Neural cell (in vitro differentiated cells): ENCODE results near the gene PIK3R3. TPM values are rescaled to one million over a fixed set of nuclear protein-coding genes. Genes with fewer than 3 reads are reported as not detected.

Experiments
- H2AFZ ChIP-seq: fragments of 200-600, 300-800 bp; sonication (generic), shearing (Covaris generic); 2 replicates; pipeline ENCODE4 v1.6.0; 2014; ENCODE audit warnings: low read depth, mild to moderate bottlenecking, antibody characterized with exemption, low read length, moderate library complexity
- H3F3A ChIP-seq: fragments of 200-600 bp; shearing (Covaris generic); 2 replicates; pipeline ENCODE4 v1.6.1; 2016; ENCODE audit warnings: mild to moderate bottlenecking, moderate library complexity, mixed read lengths, antibody characterized with exemption, low read length; ENCODE audit not compliant: insufficient read depth, poor library complexity, severe bottlenecking
- H3K27ac ChIP-seq: fragments of 200-600, 300-800 bp; sonication (generic), shearing (Covaris generic); 2 replicates; pipeline ENCODE4 v1.5.1; 2014; ENCODE audit warnings: mild to moderate bottlenecking, low read length, moderate library complexity
- H3K27me3 ChIP-seq: fragments of 300-800, 200-600 bp; sonication (generic), shearing (Covaris generic); 2 replicates; pipeline ENCODE4 v1.6.0; 2014; ENCODE audit warnings: mild to moderate bottlenecking, low read depth, low read length, moderate library complexity; ENCODE audit not compliant: insufficient read depth
- H3K36me3 ChIP-seq: fragments of 300-800, 200-600 bp; sonication (generic), shearing (Covaris generic); 2 replicates; pipeline ENCODE4 v1.5.1; 2014; ENCODE audit warnings: mild to moderate bottlenecking, antibody characterized with exemption, low read length, moderate library complexity; ENCODE audit not compliant: insufficient read depth
- H3K4me2 ChIP-seq: fragments of 300-800, 200-600 bp; sonication (generic), shearing (Covaris generic); 2 replicates; pipeline ENCODE4 v1.6.0; 2014; ENCODE audit warnings: mild to moderate bottlenecking, low read length
- H3K4me3 ChIP-seq: fragments of 300-800, 200-600 bp; sonication (generic), shearing (Covaris generic); 2 replicates; pipeline ENCODE4 v1.5.1; 2014; ENCODE audit warnings: mild to moderate bottlenecking, low read length, moderate library complexity
- H3K79me2 ChIP-seq: fragments of 200-600 bp; shearing (Covaris generic); replicated peaks from 2 replicates; pipeline ENCODE4 v1.6.0; 2014; ENCODE audit warnings: mild to moderate bottlenecking, low read length, moderate library complexity; ENCODE audit not compliant: insufficient read depth
- H3K9ac ChIP-seq: fragments of 300-800, 200-600 bp; sonication (generic), shearing (Covaris generic); 2 replicates; pipeline ENCODE4 v1.6.1; 2016; ENCODE audit warnings: mild to moderate bottlenecking, low read length, mixed read lengths
- H3K9me2 ChIP-seq: fragments of 200-600 bp; shearing (Covaris generic); 2 replicates; pipeline ENCODE4 v1.6.1; 2016; ENCODE audit warnings: mild to moderate bottlenecking, low read length, mixed read lengths; ENCODE audit not compliant: insufficient read depth
- H3K9me3 ChIP-seq: fragments of 200-600, 300-800 bp; sonication (generic), shearing (Covaris generic); 2 replicates; pipeline ENCODE4 v1.6.1; 2016; ENCODE audit warnings: mild to moderate bottlenecking, mixed run types, low read length, moderate library complexity, mixed read lengths
- H4K20me1 ChIP-seq: fragments of 200-600 bp; shearing (Covaris generic); 2 replicates; pipeline ENCODE4 v1.6.1; 2016; ENCODE audit warnings: mild to moderate bottlenecking, mixed run types; ENCODE audit not compliant: insufficient read depth
- EP300 ChIP-seq: fragments of 450-650 bp; conservative IDR thresholded peaks from 2 replicates; pipeline ENCODE4 v1.6.1; 2014; ENCODE audit warnings: antibody characterized with exemption, mild to moderate bottlenecking, moderate library complexity; ENCODE audit not compliant: poor library complexity, severe bottlenecking
- EZH2 ChIP-seq: fragments of 200-600, 300-800 bp; shearing (Covaris generic), sonication (generic); IDR thresholded peaks from 2 replicates; pipeline ENCODE4 v1.6.1; 2014; ENCODE audit warnings: antibody characterized with exemption, low read length, borderline replicate concordance, mild to moderate bottlenecking; ENCODE audit not compliant: insufficient read depth, poor library complexity, severe bottlenecking
- MXI1 ChIP-seq: fragments of 450-650 bp; conservative IDR thresholded peaks from 2 replicates; pipeline ENCODE4 v1.6.1; 2014; ENCODE audit warnings: antibody characterized with exemption, mild to moderate bottlenecking; ENCODE audit not compliant: poor library complexity, severe bottlenecking
- POLR2AphosphoS5 ChIP-seq: IDR thresholded peaks from 2 replicates; pipeline ENCODE4 v1.6.1; 2012
- RAD21 ChIP-seq: fragments of 450-650 bp; conservative IDR thresholded peaks from 2 replicates; pipeline ENCODE4 v1.6.1; 2014; ENCODE audit warnings: antibody characterized with exemption, mild to moderate bottlenecking, moderate library complexity
- SMC3 ChIP-seq: fragments of 450-650 bp; conservative IDR thresholded peaks from 2 replicates; pipeline ENCODE4 v1.6.1; 2014; ENCODE audit warnings: antibody characterized with exemption, mild to moderate bottlenecking, moderate library complexity; ENCODE audit not compliant: poor library complexity
- TAF1 ChIP-seq: IDR thresholded peaks from 2 replicates; pipeline ENCODE4 v1.6.1; 2012; ENCODE audit warnings: low read depth
- polyA plus RNA-seq: library from polyadenylated mRNA; depleted of rRNA; stranded (reverse); fragments of >200 nt; gene quantifications from 2 replicates; pipeline ENCODE4 v1.2.3, GENCODE V29; 2014
- TF ChIP-seq, protein P1 (sequence below): IDR thresholded peaks from 2 replicates; pipeline ENCODE4 v1.6.1; 2012; ENCODE audit warnings: borderline replicate concordance
- TF ChIP-seq, protein P2 (sequence below): fragments of 450-650 bp; IDR thresholded peaks from 2 replicates; pipeline ENCODE4 v1.5.1; 2014; ENCODE audit warnings: antibody characterized with exemption, mild to moderate bottlenecking, moderate library complexity; ENCODE audit not compliant: poor library complexity, severe bottlenecking

PIK3R3 gene
- polyA plus RNA-seq, 1 donor from 2014 or later, result 119 TPM

DNA sequence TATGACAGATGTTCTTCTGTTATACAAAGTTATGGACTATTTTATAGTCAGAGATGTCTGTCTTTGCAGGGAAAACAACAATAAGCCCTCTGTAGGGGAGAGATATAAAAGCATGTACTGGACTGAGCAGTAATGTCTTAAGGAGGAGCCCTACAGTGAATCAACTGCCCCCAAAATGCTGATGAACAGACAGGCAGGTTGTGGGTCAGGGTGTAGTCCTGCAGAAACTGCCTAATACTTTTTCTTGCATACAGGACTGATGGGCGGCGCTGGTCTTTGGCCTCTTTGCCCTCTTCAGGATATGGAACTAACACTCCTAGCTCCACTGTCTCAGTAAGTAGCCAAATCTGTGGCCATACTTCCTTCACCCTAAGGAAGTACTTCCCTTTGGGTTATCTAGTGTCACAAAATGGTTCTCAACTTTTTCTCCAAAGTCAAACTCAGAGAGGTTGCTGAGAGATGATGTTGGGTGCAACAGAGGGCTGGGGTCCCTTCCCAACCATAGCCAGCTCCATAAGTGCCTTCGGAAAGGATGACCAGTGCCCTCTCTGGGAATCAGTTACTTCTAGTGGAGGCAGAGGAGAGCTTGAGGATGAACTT lies 129.8 kb downstream of the PIK3R3 start:
- Histone ChIP-seq H3K27me3 (no peaks in the 10 kb centered on the region), H3K4me2 (no peak overlapping the region), H3K27ac (no peak overlapping the region), H3K9me2 (no peaks in the 10 kb centered on the region), H3K36me3 (peaks cover 5% of the 10 kb centered on the region), H3K9ac (no peak overlapping the region), H3K4me3 (no peak overlapping the region), H2AFZ (no peak overlapping the region), H3K79me2 (no peaks in the 10 kb centered on the region), H3K9me3 (no peaks in the 10 kb centered on the region), H4K20me1 (no peaks in the 10 kb centered on the region), H3F3A (no peaks in the 10 kb centered on the region)
- no peak for TF ChIP-seq EZH2
- TF ChIP-seq EP300, result no peak
- TF ChIP-seq RAD21, result no peak
- no peak for TF ChIP-seq SMC3
- TF ChIP-seq, protein P1, sequence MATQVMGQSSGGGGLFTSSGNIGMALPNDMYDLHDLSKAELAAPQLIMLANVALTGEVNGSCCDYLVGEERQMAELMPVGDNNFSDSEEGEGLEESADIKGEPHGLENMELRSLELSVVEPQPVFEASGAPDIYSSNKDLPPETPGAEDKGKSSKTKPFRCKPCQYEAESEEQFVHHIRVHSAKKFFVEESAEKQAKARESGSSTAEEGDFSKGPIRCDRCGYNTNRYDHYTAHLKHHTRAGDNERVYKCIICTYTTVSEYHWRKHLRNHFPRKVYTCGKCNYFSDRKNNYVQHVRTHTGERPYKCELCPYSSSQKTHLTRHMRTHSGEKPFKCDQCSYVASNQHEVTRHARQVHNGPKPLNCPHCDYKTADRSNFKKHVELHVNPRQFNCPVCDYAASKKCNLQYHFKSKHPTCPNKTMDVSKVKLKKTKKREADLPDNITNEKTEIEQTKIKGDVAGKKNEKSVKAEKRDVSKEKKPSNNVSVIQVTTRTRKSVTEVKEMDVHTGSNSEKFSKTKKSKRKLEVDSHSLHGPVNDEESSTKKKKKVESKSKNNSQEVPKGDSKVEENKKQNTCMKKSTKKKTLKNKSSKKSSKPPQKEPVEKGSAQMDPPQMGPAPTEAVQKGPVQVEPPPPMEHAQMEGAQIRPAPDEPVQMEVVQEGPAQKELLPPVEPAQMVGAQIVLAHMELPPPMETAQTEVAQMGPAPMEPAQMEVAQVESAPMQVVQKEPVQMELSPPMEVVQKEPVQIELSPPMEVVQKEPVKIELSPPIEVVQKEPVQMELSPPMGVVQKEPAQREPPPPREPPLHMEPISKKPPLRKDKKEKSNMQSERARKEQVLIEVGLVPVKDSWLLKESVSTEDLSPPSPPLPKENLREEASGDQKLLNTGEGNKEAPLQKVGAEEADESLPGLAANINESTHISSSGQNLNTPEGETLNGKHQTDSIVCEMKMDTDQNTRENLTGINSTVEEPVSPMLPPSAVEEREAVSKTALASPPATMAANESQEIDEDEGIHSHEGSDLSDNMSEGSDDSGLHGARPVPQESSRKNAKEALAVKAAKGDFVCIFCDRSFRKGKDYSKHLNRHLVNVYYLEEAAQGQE, result no peak
- TF ChIP-seq TAF1, result no peak
- TF ChIP-seq POLR2AphosphoS5, result no peak
- TF ChIP-seq, protein P2, sequence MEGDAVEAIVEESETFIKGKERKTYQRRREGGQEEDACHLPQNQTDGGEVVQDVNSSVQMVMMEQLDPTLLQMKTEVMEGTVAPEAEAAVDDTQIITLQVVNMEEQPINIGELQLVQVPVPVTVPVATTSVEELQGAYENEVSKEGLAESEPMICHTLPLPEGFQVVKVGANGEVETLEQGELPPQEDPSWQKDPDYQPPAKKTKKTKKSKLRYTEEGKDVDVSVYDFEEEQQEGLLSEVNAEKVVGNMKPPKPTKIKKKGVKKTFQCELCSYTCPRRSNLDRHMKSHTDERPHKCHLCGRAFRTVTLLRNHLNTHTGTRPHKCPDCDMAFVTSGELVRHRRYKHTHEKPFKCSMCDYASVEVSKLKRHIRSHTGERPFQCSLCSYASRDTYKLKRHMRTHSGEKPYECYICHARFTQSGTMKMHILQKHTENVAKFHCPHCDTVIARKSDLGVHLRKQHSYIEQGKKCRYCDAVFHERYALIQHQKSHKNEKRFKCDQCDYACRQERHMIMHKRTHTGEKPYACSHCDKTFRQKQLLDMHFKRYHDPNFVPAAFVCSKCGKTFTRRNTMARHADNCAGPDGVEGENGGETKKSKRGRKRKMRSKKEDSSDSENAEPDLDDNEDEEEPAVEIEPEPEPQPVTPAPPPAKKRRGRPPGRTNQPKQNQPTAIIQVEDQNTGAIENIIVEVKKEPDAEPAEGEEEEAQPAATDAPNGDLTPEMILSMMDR, result no peak
- TF ChIP-seq MXI1, result no peak

DNA sequence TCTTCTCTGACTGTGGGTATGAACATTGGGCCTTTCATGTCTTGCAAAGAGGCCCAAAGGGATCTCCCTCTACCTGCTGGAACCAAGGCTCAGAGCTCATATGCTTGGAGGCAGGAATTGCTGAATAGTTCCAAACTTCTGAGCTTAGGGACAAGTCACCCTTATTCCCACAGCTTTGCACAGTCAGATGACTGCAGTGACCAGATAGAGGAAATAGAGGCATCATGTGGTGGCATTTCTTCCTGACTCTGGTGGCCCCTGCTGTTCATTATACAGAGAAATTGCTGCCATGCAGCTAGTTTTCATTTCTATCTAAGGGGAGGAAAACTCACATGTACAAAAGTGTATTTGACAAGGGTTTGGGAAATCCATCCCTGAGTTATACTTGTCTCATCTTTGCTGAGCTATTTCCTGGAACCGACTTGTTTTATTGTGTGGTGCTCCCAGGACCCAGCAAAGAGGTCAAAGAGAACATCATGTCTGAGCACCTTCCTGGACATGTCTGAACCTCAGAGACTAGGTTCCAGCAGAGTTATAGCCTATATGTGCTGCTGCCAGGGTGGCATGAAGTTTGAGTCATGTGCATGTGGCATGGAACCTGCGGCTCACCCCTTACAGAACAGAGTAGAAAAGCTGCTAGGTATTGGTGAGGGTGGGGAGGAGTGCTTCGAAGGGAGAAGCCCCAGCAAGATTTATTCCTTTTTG lies 131.2 kb downstream of the PIK3R3 start:
- Histone ChIP-seq H3K36me3 (no peaks in the 10 kb centered on the region), H2AFZ (no peak overlapping the region), H3K4me3 (no peak overlapping the region), H3K27ac (no peak overlapping the region), H3F3A (no peaks in the 10 kb centered on the region), H3K27me3 (no peaks in the 10 kb centered on the region), H4K20me1 (no peaks in the 10 kb centered on the region), H3K9ac (no peak overlapping the region), H3K4me2 (no peak overlapping the region), H3K9me2 (no peaks in the 10 kb centered on the region), H3K9me3 (no peaks in the 10 kb centered on the region), H3K79me2 (no peaks in the 10 kb centered on the region)
- no peak for TF ChIP-seq EP300
- TF ChIP-seq MXI1, result no peak
- TF ChIP-seq, protein P1, result no peak
- TF ChIP-seq RAD21, result no peak
- TF ChIP-seq, protein P2, result no peak
- no peak for TF ChIP-seq SMC3
- TF ChIP-seq EZH2, result no peak
- no peak for TF ChIP-seq POLR2AphosphoS5
- no peak for TF ChIP-seq TAF1
